ENCODE data around the gene PDE7B.

DNA sequence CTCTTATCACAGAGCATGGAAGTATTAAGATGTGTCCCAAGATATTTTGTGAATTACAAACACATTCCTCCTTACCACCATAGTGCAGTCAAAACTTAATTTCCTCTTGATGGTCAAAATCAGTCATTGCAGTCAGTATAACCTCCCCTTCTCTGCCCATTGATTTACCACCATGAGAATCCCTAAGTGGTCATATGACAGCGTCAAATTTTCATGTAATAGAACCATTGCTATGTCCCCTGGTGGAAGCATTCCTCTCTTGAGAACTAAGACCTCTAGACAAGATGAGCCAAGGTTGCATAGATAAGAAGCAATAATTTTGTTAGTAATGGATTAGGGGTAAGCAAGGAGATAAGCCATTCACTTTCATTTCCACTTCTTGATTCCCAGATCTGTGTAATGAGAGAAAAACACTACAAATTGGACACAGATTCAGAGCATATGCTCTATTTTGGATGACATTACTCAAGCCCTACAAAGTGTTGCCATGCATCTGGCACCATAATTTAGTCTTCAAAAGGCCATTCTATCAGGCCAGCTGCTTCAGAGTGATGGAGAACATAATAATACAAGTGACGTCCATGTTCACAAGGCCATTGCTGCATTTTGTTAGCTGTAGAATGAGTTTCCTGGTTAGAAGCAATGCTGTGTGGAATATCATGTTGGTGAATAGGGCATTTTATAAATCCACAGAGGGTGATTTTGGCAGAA is 49.6 kb upstream of the PDE7B start:
- TF ChIP-seq, protein P1, sequence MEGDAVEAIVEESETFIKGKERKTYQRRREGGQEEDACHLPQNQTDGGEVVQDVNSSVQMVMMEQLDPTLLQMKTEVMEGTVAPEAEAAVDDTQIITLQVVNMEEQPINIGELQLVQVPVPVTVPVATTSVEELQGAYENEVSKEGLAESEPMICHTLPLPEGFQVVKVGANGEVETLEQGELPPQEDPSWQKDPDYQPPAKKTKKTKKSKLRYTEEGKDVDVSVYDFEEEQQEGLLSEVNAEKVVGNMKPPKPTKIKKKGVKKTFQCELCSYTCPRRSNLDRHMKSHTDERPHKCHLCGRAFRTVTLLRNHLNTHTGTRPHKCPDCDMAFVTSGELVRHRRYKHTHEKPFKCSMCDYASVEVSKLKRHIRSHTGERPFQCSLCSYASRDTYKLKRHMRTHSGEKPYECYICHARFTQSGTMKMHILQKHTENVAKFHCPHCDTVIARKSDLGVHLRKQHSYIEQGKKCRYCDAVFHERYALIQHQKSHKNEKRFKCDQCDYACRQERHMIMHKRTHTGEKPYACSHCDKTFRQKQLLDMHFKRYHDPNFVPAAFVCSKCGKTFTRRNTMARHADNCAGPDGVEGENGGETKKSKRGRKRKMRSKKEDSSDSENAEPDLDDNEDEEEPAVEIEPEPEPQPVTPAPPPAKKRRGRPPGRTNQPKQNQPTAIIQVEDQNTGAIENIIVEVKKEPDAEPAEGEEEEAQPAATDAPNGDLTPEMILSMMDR (IDR thresholded peaks at IDR 0.05) = no peak
- no peak for TF ChIP-seq EZH2 (IDR thresholded peaks at IDR 0.05; ENCODE audit: borderline replicate concordance, insufficient read depth, low read depth, low read length, poor library complexity, severe bottlenecking)
